Skeletal muscle cell (primary cell): ENCODE data around the gene CA10.

Experiments used
- DNase-seq: peaks from one replicate; pipeline ENCODE4 v3.0.0-alpha.2; 2010; ENCODE audit warnings: low read depth
- H3K4me3 ChIP-seq: 2 replicates; pipeline ENCODE4 v1.5.1; 2011; ENCODE audit warnings: low read depth, mild to moderate bottlenecking, control low read depth, low read length, moderate library complexity

CA10 gene

DNA sequence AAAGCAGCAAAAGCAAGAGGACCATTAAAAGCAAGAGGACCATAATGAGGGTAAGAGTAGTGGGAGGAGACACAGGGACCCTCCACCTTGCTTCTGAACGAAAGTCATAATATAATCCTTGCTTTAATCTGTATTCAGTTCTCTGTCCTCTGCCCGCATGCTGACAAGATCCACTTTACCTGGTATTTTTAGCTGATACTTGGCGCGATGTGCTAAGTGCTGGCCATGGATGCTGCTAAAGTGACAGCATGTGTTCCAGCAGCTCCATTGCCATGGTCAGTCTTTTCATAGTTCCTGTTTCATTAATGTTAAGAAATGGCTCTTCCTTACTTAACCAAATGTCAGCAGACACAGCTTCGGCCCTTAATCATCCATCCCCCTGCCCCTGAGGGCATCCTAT lies 86.8 kb downstream of the CA10 start:
- no peak for DNase-seq

DNA sequence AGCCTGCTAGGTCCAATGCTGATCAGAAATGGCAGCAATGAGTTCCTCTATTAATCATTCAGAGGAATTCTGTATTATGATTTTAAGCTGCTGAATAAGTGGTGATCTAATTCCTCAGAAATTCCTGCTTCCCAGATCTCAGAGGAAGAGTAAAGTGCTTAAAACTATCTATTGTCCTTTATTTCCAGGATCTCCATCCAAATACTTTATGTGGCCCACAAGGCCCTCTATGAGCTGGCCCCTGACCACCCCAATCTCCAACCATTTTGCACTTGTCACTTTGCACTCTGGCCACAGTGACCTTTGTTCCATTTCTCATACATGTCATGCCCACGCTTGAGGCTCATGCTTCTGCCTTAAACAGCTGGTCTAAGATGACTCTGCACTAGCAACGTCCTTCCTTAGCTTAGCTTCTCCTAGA lies 93.7 kb downstream of the CA10 start:
- H3K4me3 ChIP-seq, result no peak overlapping the region
- peak; percentile 5 for DNase-seq

More for the DNA sequence above, 86.8 kb downstream of the CA10 start:
- H3K4me3 ChIP-seq, result no peak overlapping the region

DNA sequence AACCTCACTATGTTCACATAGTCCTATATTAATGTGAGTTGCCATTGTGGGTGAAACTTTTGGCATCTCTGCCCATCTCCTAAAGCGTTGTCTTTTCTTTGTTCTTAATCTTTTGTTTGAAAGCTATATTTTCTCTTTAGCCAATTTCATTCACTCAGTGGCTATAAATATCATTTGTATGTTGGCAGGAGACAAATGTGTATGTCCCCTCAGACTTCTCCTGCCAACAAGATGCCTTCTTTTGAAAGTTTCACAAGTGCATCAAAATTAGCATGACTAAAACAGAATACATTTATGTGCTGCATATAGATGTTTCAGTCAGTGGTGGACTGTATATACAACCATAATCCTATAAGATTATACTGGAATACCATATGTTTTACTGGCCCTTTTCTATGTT lies 109.0 kb downstream of the CA10 start:
- H3K4me3 ChIP-seq, result no peak overlapping the region
- DNase-seq, result no peak

DNA sequence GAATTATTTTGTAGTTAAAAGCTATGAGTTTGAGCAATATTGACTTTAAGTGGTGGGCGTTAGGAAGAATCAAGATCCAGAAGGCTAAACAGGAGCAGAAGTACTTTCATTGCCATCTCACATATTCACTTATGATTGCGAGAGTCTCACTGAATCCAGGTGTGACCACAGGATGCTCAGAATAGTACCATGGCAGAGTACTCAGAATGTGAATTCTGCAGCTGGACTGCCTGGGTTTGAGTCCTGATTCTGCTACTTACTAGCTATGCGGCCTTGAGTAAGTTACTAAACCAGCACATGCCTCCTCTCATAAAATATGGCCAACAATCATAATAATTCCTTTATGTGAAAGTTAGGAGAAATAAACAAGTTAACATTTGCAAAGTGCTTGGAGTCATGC lies 109.5 kb downstream of the CA10 start:
- H3K4me3 ChIP-seq, result no peak overlapping the region
- DNase-seq, result no peak

DNA sequence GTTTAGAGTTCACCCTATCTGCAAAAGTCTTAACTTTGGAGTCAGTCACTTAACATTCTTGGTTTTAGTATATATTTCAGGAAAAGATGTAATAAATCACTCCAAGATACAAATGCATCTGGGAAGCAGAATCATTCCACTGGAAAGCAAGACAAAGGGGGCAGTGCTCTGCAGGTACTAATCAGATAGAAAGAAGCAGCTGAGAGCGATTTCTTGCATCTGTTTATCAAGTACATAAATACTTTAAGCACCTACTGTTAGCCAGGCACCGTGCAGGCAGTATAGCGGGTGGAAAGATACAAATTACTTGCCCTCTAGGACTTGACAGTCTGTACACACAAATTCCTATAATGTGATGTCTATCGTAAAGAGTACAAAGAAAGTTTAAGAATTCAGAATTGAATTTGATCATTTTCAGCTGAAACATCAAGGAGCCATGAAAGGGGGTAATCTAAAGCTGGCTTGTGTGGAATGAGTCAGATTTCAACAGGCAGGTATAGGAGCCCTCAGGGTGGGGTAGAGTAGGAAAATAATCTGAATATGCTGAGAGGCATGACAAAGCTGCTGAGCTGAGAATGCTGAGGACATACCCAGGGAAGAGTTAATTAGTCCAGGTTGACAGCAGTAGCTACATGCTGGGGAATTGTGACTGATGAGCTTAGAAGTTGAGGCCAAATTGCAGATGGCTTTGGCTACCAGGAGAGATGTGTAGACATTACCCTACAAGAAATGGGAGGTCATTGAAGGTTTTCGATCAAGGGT lies 110.2 kb downstream of the CA10 start:
- no peak for DNase-seq

DNA sequence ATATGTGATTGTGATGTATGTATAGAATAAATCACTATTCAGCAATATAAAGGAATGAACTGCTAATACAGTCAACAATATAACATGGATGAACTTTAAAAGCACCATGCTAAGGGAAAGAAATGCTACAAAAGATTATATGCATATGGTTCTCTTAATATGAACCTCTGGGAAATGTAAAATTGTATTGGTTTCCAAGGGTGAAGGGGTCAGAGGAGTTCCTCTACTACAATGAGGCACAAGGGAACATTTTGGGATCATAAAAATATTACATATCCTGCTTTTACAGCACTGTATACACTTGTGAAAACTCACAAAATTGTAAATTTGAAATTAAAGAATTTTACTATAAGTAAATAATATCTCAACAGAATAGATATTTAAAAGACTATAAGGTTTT lies 111.4 kb downstream of the CA10 start:
- no peak overlapping the region for H3K4me3 ChIP-seq
- DNase-seq, result no peak

More for the DNA sequence above, 110.2 kb downstream of the CA10 start:
- H3K4me3 ChIP-seq, result no peak overlapping the region

DNA sequence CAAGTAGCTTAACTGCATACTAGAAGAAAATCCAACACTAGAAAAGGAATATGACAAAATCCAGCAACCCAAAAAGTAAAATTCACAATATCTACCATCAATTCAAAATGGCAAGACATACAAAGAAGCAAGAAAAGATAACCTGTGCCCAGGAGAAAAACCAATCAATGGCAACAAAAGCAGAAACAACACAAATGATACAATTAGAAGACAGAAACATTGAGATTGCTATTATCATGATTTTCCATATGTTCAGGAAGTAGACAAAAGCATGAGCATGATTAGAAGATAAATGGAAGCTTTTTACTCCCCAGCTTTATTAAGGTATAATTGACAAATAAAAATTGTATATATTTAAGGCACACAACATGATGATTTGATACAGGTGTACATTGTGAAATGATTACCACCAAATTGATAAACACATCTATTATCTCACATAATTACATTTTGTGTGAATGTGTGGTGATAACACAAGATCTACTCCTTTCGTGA lies 117.3 kb downstream of the CA10 start:
- H3K4me3 ChIP-seq, result no peak overlapping the region
- no peak for DNase-seq

DNA sequence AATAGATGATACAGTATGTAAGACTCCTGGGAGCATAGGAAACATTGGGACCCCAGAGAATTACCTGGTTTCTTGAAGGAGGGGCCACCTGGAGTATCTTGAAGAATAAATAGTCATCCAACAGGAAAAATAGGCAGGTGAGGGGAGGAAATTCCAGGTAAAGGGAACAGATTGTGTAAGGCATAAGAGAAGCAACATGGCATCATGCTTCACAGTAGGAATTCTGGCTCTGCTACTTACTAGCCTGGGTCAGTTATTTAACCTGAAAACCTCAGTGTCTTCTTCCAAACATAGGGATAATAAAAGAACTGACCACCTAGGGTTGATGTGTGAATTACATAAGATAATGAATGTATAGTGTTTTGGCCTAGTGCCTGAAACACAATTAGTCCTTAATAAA lies 122.1 kb downstream of the CA10 start:
- no peak for DNase-seq
- H3K4me3 ChIP-seq, result no peak overlapping the region

DNA sequence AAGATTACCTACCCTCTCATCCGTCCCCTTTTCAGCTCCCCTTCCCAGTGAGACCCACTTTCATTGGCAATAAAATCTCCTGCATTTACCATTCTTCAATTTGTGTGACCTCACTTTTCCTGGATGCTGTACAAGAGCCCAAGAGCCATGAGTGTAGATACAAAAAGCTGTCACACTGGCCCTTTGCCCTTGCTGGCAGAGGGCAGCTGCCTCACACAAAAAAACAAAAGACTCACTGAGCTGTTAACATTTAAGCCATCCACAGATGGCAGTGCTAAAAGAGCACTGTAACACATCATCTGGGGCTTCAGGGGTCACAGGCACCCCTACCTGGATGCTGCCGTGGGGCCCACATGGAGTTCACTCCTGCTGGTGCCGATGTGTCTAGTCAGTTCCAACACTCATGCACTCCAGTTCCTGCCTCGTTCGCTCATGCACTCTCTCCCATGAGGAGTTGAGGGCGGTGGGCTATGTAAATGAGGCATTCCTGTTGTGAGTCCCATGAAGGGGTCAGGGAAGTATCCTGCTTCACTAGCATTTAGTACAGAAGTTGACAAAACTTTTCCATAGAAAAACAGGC lies 123.1 kb downstream of the CA10 start:
- DNase-seq, result no peak
- no peak overlapping the region for H3K4me3 ChIP-seq

DNA sequence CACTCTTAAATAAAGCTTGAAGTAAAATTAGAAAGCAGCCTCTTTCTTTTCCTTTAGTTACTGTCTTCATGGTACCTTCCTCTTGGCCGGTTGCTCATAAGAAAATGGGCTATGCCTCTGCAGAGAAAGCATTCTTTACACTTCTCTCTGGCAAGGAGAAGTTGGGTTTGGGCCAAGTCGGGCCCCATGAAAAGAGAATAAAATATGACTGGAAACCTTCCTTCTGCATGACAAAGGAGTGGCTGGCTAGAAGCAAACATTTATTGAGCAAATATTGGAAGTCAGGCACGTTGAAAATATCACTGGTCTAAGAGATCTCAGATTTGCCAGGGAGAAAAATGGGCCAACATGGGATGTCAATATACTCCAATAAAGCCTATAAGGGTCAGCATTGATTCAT lies 126.1 kb downstream of the CA10 start:
- no peak overlapping the region for H3K4me3 ChIP-seq
- no peak for DNase-seq

DNA sequence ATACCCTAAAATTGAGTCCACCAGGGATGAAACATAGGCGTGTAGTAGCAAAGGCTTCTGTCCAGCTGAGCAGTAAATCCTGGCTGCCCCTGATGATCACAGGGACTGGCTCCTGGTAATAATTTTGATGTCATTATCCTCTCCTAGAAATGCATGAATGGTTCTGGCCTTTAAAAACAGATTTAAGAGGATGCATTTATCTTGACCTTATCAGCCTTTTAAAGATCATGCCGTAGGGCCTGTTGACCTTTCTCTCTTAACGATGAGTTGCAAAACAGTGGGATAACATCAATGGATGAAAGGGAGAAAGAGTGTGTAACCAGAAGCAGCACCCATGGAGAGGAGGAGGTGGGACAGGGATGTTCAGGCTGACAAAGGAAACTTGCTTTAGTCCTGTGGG lies 128.5 kb downstream of the CA10 start:
- no peak overlapping the region for H3K4me3 ChIP-seq
- no peak for DNase-seq

DNA sequence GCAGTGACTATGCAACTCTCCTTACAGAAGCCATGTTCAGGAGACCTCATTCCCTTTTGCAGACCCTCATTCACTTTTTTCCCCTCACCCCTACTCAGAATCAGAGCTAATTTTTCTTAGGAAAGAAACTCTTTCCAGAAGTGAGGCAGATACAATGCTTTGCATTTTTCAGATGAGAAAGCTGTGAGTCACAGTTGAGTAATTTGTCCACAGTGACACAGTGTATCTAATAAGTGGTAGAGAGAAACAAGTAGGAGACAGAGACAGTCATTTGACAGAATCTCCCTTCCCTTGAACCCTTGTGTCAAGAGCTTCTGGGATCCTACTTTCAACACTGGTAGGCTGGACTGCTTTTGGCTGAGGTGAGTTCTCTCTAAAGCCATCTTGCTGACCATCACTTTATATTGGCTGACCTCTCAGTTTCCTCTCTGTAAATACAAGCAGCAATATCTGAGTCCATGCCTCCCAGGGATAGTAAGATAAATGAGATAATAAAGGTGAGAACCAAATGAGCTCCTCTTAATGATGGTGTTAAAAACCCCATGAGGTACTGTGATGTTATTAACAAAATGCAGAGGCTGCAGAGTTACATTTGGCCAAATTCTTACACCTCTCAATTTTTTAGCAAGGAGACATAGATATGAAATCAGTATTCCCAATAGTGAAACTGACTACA lies 130.8 kb downstream of the CA10 start:
- peak; percentile 27 for DNase-seq

DNA sequence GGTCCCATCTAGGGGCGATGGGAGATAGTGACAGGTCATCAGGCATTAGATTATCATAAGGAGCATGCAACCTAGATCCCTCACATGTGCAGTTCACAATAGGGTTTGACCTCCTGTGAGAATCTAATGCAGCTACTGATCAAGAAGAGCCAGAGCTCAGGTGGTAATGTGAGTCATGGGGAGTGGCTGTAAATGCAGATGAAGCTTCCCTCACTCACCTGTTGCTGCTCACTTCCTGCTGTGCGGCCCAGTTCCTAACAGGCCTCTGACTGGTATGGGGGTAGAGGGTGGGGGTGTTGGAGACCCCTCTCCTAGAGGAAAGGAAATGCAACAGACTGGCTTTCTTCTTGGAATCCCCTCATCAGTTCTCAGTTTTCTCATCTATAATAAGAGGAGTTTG lies 131.4 kb downstream of the CA10 start:
- no peak for DNase-seq

More for the DNA sequence above, 130.8 kb downstream of the CA10 start:
- no peak overlapping the region for H3K4me3 ChIP-seq

DNA sequence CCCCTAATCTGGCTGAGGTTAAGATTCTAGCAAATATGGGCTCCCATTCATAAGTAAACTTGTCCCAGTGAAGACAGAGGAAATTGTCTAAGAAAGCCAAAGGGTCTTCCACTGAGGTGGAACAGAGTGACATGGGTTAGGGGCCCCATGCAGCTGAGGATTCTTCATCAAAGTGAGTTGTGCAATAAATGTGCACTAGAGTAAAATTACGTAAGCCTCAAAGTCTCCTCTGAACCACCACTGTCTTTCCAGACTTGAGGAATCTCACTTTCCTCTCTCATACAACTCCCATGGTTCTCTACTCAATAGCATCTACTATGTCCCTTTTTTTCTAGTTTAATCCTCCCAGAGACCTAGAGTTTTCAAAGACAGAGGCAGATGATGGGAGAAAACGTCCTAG lies 132.4 kb downstream of the CA10 start:
- peak; percentile 8 for DNase-seq
- H3K4me3 ChIP-seq, result no peak overlapping the region

More for the DNA sequence above, 131.4 kb downstream of the CA10 start:
- no peak overlapping the region for H3K4me3 ChIP-seq

DNA sequence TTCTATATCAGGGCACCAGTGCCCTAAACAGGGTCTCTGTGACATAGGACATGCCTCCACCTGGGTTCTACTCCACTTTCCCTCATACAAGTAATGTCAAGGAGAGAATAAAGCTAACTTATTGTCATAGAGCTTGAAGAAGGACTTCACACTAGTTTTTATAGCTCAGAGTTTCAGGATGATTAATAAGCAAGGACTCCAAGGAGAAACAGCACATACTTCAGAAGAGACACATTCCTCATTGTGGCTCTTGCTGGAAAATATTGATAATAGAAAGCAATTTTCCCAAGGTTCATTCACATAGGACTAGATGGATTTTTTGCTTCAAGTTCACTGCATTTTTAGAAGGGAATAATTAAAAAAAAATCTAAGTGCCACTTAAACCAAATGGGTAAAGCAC lies 133.3 kb downstream of the CA10 start:
- peak; percentile 1 for DNase-seq
- no peak overlapping the region for H3K4me3 ChIP-seq

DNA sequence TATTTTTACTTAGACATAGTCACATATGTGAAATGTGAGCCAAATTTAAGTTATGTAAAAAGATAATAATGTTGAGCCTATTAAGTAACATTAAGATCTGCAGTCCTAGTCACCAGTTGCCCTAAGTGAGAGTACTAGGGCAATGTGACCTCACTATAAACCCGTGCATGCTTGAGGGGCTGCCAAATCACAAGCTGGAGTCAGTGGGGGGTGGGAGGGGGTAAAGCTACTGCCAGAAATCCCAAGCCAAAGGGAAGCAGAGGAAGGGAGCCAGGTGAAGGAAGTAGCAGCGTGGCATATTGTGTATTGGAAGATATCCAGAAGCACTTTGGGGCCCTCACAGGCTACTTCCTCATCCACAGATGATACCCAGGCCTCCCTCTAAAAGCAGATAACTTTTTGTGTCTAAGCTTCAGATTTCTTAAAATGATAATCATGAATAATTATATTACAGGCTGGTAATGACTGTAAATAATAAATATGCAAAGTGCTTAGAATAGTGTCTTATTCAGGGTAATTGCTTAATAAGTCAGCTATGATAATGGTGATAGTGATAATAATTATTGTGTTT lies 134.1 kb downstream of the CA10 start:
- H3K4me3 ChIP-seq, result no peak overlapping the region
- DNase-seq, result peak; percentile 4

DNA sequence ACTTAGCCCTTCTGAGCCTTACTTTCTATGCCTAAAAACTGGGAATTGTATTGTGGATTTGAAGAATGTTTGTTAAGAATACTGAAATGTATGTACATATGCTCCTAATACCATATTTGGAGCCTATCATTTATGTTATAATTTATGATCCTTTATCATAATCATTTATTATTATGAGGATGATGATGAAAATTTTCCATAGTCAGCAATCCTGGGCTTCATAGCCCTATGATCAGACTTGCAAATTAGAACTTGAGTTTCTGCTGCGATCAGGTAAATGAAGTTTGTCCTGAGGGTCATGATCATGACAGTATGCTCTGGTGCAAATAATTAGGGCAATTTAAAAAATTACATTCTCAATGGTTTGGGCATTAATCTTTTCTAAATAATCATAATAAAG lies 147.4 kb downstream of the CA10 start:
- DNase-seq, result no peak
- H3K4me3 ChIP-seq, result no peak overlapping the region

DNA sequence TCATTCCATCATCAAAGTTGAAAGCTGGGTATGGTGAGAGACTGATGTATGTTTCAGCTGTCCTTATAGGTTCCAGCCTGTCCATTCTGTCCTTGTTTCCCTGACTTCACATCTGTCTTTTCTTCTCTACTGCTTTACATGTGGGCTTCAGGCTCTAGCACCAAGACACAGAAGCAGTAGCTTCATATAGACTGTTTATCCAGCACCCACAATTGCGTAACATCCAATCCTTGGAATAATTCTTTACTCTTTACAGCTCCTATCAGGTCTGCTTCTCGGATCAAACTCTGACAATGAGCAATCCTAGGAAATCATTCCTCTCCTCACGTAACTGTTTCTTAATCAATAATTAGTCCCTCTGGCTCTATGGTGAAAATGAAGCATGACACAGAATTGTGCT lies 158.9 kb downstream of the CA10 start:
- no peak overlapping the region for H3K4me3 ChIP-seq
- DNase-seq, result no peak

DNA sequence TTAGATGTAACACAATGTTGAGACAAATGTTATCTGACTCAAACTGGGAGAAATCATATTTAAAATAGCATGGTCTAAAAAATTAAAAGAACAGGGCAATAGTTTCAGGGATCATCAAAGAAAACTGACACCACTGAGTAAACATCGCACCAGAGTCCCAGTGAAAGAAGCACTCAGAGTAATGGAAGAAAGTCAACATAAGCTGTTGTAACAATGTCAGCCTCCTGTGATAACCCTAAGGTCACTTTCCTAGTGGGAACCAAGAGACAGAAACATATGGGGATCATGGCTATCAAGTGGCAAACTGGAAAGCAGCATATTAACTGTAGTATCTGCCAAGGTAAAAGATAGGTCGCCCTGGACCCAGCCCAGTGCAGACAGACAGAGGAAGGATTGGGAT lies 160.8 kb downstream of the CA10 start:
- no peak for DNase-seq

DNA sequence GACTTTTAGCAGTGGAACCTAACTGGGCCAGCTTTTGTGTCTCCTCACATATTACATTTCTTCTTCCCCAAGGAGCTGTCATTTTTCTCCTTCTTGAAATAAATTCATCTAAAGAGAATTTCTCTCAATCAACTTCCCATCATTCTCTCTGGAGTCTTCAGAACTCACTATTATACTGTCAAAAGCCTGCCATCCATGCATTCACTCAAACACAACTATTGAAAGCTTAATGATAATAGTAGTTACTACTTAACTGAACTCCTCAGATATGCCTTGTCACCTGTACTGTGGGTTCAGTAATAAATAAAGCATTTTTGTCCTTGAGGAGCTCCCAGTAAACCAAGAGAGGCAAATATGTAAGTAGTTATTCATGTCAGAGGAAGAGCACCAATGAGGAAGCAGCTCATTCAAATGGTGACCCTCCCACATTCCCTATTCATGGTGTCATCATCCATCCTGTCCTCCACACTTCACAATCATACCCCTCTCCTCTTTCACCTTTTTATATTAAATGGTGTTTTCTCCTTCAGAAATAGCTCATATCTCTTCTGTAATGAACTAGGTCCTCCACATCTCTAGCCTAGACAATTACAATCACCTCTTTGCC lies 162.6 kb downstream of the CA10 start:
- no peak overlapping the region for H3K4me3 ChIP-seq
- no peak for DNase-seq

More for the DNA sequence above, 160.8 kb downstream of the CA10 start:
- no peak overlapping the region for H3K4me3 ChIP-seq
